AG10803 (cell line): ENCODE data around the gene ABCB4.

Experiments
- DNase-seq: peaks from one replicate; pipeline ENCODE4 v3.0.0; 2010; ENCODE audit warnings: low read depth
- H3K4me3 ChIP-seq: 2 replicates; pipeline ENCODE4 v1.5.1; 2011; ENCODE audit warnings: mild to moderate bottlenecking, low read length, control low read depth
- CTCF ChIP-seq: conservative IDR thresholded peaks from 2 replicates; pipeline ENCODE4 v1.5.1; 2011; ENCODE audit warnings: mild to moderate bottlenecking, low read length, control low read depth, inconsistent platforms

Gene ABCB4

GRCh38 chr7:87356448-87356847 is 119.0 kb downstream of the ABCB4 start:
- TF ChIP-seq CTCF, result no peak
- no peak overlapping the region for H3K4me3 ChIP-seq
- DNase-seq, result no peak

- TF ChIP-seq CTCF, result no peak
- no peak overlapping the region for H3K4me3 ChIP-seq
- DNase-seq, result no peak
Measured at GRCh38 chr7:87354749-87355148, 120.7 kb downstream of the ABCB4 start.
